ENCODE data around the gene TRIM40.
"Not testable (repeated sequence)": the region's sequence is repeated elsewhere in the genome, so short reads cannot be mapped to it uniquely, and the experiment has no call there.

Gene TRIM40

GRCh38 chr6:30113841-30114240 is 22.1 kb upstream of the TRIM40 start:
- no peak for DNase-seq

DNA sequence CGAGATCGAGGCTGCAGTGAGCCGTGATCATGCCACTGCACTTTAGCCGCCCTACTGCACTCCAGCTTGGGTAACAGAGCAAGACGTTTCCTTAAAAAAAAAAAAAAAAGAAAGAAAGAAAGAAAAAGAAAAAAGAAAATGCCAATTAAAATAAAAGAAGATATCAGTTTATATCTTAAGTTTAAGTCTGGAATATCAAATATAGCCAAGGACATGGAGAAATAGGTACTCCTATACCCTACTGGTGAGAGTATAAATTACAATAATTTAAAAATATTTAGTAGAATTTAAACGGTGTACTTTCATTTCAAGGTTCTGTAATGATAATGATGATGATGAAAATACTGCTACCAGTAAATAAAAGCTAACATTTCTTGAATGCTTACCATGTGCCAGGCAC is 19.2 kb upstream of the TRIM40 start:
- no peak for DNase-seq

- DNase-seq = not testable (repeated sequence)
Observed at GRCh38 chr6:30118691-30119090, 17.2 kb upstream of the TRIM40 start.

DNA sequence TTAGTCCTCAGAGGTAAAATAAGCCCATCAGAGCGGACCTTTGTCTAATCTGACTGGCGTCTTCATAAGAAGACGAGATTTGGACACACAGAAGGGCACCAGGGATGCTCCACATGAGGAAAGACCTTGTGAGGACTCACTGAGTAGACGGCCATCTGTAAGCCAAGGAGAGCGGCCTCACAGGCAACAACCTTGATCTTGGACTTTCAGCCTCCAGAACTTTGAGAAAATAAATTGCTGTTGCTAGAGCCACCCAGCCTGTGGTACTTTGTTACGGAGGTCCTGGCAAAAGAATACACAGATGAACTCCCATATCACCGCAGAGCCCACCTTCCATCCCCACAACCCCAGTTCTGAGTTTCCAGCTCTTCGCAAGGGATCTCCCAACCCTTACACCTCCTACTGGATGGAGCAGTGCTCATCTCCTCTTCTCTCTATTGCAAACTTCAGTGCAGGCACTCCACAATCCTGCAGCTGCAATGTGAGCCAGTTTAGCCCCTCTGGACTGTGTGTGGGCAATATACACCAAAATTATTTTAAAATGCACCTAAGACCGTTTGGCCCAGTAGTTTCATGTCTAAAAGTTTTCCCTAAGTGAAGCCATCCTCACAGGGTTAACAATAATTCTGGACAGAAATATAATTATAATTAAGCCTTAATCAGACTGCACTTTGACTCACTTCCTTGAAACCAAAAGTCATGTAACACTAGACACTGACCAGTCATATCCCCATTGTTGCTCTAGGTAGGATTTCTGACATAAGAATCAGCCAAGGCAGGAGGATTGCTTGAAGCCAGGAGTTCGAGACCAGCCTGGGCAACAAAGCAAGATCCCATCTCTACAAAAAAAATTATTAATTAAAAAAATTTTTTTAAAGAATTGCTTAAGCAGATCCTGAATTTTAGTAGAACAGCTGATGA is 14.2 kb upstream of the TRIM40 start:
- no peak for DNase-seq

GRCh38 chr6:30122515-30122914 is 13.4 kb upstream of the TRIM40 start:
- DNase-seq = no peak

DNA sequence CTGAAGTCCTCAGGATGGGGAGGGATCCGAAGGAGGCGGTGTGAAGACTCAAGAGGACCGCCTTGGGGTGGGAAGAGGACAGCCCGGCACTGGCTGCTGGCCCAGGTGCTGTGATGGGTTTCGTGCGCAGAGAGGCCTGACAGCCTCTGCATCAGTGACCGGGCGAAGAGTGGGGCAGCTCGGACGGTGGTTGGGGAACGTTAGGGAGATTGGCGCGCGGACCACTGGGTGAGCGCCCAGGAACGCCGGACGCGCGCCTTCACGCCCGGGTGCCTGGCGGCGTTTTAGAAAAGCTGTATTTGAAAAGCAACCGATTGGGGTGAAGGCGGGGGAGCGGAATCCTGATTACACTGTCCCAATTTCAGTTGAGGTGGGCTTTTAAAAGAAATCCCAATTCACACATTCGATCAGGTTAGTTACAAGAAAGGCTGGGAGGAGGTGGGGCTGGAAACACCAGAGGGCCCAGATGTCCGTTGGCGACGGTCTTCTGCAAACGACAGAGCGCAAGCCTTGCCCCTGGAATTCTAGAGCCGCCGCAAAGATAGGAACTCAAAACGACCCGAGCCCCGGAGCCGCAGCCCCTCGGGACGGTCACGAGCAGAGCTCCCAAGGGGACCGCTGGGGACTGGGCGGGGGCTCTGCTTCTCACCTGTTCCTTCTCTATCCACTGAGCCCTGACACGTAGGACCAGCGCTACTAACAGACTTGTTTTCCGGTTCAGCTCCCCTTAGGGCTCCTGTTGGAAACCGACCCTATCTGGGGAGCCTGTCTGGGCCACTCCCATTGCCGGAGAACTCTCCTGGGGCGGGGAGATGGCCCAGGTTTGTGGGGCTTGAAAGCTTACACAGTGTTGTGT is 8.5 kb upstream of the TRIM40 start:
- DNase-seq = no peak

DNA sequence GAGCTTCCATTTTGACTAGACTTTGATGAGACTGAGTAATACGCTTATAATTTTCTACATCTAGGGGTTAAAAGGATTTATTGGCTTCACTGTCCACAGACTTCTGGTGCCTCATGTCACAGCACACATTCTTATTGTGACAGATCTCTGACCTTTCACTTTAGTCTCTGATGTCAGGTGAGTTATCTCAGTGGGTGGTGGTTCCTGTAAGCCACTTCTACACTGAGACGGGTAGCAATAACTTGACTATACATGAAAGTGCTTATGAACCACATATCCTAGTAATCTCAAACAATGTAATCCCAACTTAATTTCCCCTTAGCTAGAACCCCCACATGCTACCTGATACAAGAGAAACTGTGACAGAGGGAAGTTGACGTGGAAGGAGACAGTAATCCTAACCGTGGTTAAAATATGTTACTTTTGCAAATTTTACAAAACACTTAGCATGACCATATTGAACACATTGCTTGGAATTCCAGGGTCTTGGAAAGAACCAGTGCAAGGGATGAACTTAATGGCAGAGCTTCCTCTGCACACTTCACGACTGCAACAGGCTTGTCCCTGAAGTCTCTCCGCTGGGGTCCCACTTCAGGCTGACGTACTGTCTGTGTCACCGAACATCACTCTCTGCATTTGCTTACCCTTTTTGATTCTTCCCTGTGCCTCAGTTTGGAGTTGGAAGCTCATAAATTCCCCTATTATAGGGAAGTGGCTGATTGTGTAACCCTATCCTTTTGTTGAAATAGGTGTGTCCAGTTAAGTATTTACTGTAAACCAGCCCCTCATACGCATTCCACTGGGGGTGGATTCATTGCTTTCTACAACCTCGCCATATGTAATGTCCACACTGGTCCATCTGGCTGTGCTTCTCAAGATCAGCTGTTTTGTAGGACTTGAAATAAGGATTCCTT is 6.4 kb upstream of the TRIM40 start:
- no peak for DNase-seq

DNA sequence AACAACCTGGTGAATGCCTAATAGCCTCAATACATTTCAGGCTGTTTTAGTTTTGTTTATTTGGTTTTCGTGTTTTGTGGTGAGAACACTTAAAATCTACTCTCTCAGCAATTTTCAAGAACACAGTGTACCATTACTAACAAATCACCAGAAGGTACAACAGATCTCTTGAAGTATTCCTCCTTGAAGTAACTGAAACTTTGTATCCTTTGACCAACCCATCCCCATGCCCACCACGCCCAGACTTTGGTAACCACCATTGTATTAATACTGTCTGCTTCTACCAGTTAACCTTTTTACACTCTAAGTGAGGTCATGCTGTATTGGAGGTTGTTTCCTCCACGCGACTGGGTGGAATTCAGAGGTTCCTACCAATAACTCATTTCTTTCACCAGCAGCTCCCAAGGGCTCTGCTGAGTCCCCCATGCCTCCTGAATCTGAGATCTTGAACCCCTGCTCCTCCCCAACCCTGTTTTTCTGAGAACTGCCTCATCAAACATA is 5.7 kb upstream of the TRIM40 start:
- DNase-seq = no peak

GRCh38 chr6:30130887-30131862 is 4.8 kb upstream of the TRIM40 start:
- peak; percentile 90 for DNase-seq

- no peak for DNase-seq
Observed at GRCh38 chr6:30131947-30132497, 3.9 kb upstream of the TRIM40 start.

DNA sequence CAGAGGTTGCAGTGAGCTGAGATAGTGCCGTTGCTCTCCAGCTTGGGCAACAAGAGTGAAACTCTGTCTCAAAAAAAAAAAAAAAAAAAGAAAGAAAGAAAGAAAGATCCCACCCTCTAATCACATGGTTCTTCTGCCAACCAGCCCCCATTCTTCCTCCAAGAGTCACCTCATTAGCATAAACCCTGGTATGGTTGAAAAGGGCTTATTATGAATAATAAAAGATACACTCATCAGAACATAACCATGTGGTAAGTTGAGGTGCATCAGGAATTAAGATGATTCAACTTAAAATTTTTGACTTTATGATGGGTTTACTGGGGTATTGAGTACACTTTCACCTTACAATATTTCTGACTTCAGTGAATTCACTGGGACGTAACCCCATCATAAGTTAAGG is 793 bp upstream of the TRIM40 start:
- DNase-seq = no peak

DNA sequence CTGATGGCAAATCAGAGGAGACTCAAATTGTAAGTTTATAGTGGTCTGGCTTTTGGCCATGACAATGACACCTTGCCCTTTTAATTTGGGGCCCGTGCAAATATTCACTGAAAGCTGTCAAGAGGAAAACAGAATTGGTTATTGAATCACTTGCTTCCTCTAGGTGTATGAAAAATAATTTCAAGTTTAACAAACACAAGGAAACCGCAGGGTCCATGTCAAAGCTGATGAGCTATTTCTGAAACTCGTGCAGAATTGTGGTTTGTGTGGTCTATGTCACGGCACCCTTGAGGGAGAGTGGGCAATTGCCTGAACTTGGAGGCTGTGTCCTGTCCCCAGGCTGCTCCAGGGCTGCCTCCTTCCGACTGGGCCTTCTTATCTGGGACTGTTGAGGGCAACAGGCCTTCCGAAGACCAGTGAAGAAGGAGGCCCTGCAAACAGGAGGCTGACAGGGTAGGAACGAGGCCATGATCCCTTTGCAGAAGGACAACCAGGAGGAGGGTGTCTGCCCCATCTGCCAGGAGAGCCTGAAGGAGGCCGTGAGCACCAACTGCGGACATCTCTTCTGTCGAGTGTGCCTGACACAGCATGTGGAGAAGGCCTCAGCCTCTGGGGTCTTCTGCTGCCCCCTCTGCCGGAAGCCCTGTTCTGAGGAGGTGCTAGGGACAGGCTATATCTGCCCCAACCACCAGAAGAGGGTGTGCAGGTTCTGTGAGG is 788 bp downstream of the TRIM40 start:
- DNase-seq = no peak

DNA sequence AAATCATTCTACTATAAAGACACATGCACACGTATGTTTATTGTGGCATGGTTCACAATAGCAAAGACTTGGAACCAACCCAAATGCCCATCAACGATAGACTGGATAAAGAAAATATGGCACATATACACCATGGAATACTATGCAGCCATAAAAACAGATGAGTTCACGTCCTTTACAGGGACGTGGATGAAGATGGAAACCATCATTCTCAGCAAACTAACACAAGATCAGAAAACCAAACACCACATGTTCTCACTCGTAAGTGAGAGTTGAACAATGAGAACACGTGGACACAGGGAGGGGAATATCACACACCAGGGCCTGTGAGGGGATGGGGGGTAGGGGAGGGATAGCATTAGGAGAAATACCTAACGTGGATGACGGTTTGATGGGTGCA is 4.3 kb downstream of the TRIM40 start:
- not testable (repeated sequence) for DNase-seq

- DNase-seq = no peak
Observed at GRCh38 chr6:30142665-30143064, 6.7 kb downstream of the TRIM40 start.

DNA sequence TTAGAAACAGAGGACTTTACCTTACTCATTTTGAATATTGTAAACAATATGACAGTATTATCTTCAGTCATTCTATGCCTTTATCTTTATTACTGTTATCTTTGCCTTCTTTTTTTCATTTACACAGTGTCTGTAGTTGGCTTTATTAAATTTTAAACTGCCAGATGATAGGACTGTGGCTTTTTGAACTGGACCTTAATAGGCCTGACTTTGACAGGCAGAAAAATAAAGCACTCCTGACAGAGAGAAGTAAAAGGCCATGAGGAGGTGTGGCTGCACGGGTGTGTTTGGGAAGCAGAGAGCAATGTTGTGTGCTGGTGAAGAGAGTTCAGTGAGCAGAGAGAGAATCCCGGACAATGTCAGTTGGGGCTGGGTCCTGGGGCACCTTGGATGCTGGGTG is 7.8 kb downstream of the TRIM40 start:
- no peak for DNase-seq

- DNase-seq = no peak
Observed at GRCh38 chr6:30144811-30145210, 8.9 kb downstream of the TRIM40 start.

DNA sequence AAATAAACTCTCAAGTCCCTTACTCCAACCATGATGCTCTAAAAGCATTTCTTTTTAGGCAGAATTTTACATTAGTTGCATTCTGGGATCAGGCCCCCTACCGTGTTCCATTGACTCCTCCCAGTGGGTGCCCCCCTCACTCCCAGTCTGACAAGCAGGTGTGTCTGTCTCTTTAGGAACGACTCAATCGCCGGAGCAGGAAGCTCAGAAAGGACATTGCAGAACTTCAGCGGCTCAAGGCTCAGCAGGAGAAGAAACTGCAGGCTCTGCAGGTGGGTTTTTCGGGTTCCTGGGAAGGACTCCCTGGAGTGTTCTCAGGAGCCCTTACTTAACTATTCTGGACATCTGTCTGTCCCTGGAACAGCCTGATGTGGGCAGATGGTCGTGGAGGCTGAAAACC is 9.9 kb downstream of the TRIM40 start:
- DNase-seq = no peak

GRCh38 chr6:30147096-30147495 is 11.2 kb downstream of the TRIM40 start:
- DNase-seq = no peak

DNA sequence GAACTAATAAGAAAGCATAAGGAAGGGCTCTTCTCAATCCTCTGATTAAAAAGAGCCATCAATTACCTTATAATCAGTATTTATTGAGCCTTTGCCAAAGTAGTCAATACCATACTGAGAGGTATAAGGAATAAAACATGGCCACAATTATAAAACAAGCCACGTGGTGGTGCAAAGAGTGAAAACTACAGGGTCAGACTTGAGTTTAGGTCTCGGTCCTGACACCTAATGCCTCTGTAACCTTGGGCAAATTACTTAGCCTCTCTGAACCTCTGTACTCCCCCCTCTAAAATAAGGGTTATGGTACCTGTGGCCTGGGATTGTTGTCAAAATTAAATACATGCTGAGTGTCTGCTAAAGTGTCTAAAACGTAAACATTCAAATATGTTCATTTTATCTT is 13.3 kb downstream of the TRIM40 start:
- peak; percentile 37 for DNase-seq

GRCh38 chr6:30149858-30150550 is 14.1 kb downstream of the TRIM40 start:
- DNase-seq = no peak
